SW480 (cell line): ENCODE measurements around the gene AURKA.
A peak's percentile ranks its signal among the peaks of the same experiment; 100 is the strongest.
"Not testable (repeated sequence)": the region's sequence is repeated elsewhere in the genome, so short reads cannot be mapped to it uniquely, and the experiment has no call there.

ENCODE experiments used
- DNase-seq: peaks from one replicate; pipeline ENCODE4 v3.0.0-alpha.2; 2016; ENCODE audit warnings: low spot score

AURKA gene

DNA sequence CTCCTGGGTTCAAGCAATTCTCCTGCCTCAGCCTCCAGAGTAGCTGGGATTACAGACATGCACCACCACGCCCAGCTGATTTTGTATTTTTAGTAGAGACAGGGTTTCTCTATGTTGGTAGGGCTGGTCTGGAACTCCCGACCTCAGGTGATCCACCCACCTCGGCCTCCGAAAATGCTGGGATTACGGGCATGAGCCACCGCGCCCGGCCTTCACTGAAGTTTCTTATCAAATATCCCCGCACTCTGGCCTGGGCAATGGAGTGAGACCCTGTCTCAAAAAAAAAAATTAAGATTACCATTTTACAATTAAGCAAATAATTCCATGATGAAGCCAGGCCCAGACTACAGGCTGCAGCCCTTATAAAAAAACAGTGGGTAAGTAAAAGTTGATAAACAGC, 1.6 kb downstream of the AURKA start:
- not testable (repeated sequence) for DNase-seq

GRCh38 chr20:56389807-56390206, 2.2 kb downstream of the AURKA start:
- no peak for DNase-seq

GRCh38 chr20:56388882-56389281, 3.1 kb downstream of the AURKA start:
- DNase-seq: no peak

DNA sequence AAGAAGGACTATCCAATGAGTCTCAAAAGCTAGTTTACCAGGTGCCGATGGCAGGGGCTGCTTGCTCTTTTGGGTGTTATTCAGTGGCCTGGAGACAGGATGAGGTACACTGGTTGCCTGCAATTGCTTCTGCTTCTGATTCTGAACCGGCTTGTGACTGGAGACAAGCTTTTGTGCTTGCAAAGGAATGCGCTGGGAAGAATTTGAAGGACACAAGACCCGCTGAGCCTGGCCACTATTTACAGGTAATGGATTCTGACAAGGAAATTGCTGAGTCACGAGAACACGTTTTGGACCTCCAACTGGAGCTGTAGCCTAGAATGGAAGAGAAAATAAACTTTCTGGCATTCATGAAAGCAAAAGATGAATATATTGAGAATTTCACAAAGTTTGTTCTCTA, 5.8 kb downstream of the AURKA start:
- DNase-seq: no peak

GRCh38 chr20:56385130-56385529, 6.9 kb downstream of the AURKA start:
- DNase-seq: no peak

- no peak for DNase-seq
These were observed 8.7 kb downstream of the AURKA start for GRCh38 chr20:56383334-56383733.

GRCh38 chr20:56382696-56383095, 9.3 kb downstream of the AURKA start:
- DNase-seq: no peak

DNA sequence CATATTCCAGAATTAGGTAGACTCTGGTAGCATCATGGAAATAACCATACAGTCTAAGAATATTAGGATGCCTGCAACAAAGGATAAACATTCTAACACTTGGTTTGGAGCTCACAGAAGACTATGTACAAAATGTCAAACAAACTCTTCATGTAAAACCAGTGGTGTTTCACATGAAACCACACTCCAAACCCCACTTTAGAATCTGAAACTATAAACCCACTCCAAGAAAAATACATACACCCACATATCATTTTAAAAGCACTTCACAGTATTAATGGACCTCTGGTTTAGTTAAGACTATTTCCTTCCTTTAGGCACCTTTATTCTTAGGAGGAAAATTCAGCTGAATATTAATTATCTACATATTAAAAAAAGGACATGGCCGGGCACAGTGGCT, 10.5 kb downstream of the AURKA start:
- no peak for DNase-seq

DNA sequence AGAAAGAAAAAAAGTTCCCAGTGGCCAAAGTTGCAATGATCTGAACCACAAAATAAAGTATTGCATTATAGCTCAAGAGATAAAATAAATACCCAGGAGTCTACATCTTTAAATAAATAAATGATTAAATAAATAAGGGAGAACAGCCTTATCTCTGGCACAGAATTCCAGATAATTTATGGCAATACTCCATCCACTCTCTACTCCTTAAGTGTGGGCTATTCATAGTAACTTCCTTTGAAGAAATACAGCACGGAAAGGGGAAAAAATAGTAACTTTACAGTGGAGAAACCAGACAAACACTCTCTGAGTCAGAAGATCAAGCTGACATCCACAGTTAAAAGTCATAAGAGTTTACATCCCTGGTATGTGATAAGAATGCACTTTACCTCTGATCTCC, 11.6 kb downstream of the AURKA start:
- DNase-seq: no peak

DNA sequence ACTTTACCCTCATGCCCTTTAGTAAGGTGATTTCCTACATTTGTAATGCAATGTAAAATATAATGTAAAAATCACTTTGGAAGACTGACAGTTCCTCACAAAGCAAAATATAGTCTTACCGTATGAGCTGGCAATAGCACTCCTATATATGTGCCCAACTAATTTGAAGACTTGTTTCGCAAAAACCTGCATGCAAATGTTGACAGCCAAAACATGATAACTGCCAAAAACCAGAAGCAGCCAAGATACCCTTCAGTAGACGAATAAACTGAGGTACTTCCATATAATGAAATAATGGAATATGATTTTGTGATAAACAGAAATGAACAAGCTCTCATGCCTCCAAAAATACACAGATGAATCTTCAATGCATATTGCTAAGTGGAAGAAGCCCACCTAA, 13.6 kb downstream of the AURKA start:
- no peak for DNase-seq

- no peak for DNase-seq
These were observed 15.7 kb downstream of the AURKA start for GRCh38 chr20:56376331-56376730.

- DNase-seq: peak; percentile 70
These were observed 18.1 kb downstream of the AURKA start for GRCh38 chr20:56373942-56374341.

GRCh38 chr20:56372850-56373249, 19.2 kb downstream of the AURKA start:
- DNase-seq: no peak

DNA sequence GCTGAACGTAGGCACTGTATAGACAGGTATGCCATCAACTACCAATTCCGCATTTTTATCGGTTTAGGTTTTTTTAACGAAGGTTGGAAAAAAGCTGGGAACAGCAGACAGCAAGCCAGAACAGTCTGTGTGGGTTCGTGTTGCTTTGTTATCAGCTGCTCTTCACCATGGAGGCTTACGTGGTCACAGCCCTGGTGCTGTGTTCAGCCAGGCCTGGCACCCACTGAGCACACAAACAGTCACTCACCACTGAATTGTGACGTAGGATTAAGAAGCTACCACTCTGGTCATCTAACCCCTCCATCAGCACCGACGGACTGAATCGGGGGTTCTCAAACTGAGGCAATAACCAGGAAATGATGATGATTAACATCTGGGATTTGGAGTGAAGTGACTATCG, 20.0 kb downstream of the AURKA start:
- DNase-seq: no peak

GRCh38 chr20:56369179-56369578, 22.8 kb downstream of the AURKA start:
- DNase-seq: no peak

GRCh38 chr20:56368351-56369134, 23.5 kb downstream of the AURKA start:
- no peak for DNase-seq

GRCh38 chr20:56363491-56363890, 28.5 kb downstream of the AURKA start:
- no peak for DNase-seq

GRCh38 chr20:56362833-56363413, 29.1 kb downstream of the AURKA start:
- peak; percentile 39 for DNase-seq

DNA sequence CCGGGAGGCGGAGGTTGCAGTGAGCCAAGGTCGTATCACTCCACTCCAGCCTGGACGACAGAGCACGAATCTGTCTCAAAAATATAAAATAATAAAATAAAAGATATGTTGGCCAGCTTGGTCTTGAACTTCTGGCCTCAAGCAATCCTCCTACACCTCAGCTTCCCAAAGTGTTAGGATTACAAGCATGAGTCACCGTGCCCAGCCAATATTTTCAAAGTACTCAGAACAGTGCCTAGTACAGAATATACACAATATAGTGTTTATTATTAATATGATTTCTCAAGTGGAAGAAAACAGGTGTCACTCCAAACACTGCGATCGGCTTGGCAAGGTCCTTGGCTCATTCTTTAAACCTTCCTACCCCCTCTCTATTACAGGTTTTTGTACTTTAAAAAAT, 30.1 kb downstream of the AURKA start:
- no peak for DNase-seq

GRCh38 chr20:56360908-56361205, 31.2 kb downstream of the AURKA start:
- no peak for DNase-seq

GRCh38 chr20:56360133-56360907, 31.7 kb downstream of the AURKA start:
- DNase-seq: no peak

DNA sequence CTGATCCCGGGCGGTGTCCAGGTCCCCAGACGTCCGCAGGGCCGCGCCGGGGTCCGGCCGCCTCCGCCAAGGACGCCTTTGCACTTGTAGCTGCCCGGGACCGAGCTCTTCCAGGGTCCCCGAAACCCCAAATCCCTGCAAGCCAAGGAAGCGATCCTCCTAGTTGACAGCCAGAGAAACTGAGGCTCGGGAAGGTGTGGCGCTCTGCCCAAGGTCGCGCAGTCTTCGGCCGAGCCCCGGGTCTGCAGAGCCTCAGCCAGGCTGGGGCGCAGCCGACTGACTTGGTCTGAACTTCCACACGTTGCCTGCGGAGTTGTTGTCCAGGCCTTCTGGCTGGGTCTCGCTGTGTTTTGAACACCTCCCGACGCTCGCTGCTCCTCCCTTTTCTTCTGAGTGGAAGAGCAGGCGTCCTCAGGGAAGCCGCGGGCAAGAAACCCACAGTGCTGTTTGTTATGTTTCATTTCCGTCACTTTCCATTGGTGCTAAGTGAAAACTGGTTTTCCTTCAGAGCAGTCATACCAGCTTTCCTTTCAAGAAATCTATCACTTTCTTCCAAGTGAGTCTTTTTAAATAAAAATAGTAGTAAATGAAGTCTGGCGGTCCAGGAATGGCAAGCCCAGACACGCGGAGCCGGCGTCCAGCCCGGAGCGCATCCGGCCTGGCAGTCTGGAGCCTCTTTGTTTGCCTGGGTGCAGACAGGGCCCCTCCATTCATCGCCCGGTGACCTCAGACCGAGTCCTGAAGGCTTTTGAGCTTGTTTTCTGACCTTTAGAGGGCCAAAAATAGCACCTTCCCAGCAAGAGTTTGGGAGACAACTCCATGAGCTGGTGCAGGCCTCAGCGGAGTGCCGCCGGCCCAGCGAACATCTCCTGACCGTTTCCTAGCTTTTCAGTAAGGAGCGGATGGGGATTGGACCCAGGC, 32.5 kb downstream of the AURKA start:
- DNase-seq: peak; percentile 70
